GM12865 (cell line): Measurements from ENCODE around the gene TJP3.
A peak's percentile ranks its signal among the peaks of the same experiment; 100 is the strongest.

Experiments used
- DNase-seq: peaks from one replicate; pipeline ENCODE4 v3.0.0; 2010; ENCODE audit warnings: low read depth
- H3K4me3 ChIP-seq: 2 replicates; pipeline ENCODE4 v1.5.1; 2011; ENCODE audit warnings: mild to moderate bottlenecking, low read depth, low read length, control low read depth
- CTCF ChIP-seq: IDR thresholded peaks from 2 replicates; pipeline ENCODE4 v1.5.1; 2011; ENCODE audit warnings: low read length, control low read depth, low read depth, inconsistent platforms; ENCODE audit not compliant: insufficient read depth; ENCODE audit errors: missing control alignments

Gene TJP3

GRCh38 chr19:3721887-3722442 lies 13.8 kb downstream of the TJP3 start:
- DNase-seq: no peak
- peak overlapping the region; percentile 14; the same call in 1 of the 2 replicates for H3K4me3 ChIP-seq
- TF ChIP-seq CTCF: no peak

- no peak for TF ChIP-seq CTCF
- H3K4me3 ChIP-seq: no peak overlapping the region
- DNase-seq: no peak
Measured at GRCh38 chr19:3722443-3723109, 14.4 kb downstream of the TJP3 start.

GRCh38 chr19:3723110-3723488 lies 14.9 kb downstream of the TJP3 start:
- TF ChIP-seq CTCF: no peak
- H3K4me3 ChIP-seq: no peak overlapping the region
- no peak for DNase-seq

GRCh38 chr19:3723883-3724282 lies 15.7 kb downstream of the TJP3 start:
- no peak for TF ChIP-seq CTCF
- H3K4me3 ChIP-seq: no peak overlapping the region
- DNase-seq: no peak

- no peak for TF ChIP-seq CTCF
- no peak overlapping the region for H3K4me3 ChIP-seq
- DNase-seq: peak; percentile 53
Measured at GRCh38 chr19:3725121-3725520, 16.9 kb downstream of the TJP3 start.

GRCh38 chr19:3725640-3726310 lies 17.6 kb downstream of the TJP3 start:
- DNase-seq: no peak
- no peak for TF ChIP-seq CTCF

More at GRCh38 chr19:3725640-3726310, 17.6 kb downstream of the TJP3 start:
- H3K4me3 ChIP-seq: no peak overlapping the region
